GM12865 (cell line): ENCODE measurements around the gene ADRB2.
"Not testable (repeated sequence)": the region's sequence is repeated elsewhere in the genome, so short reads cannot be mapped to it uniquely, and the experiment has no call there.

Source experiments
- DNase-seq: peaks from one replicate; pipeline ENCODE4 v3.0.0; 2010; ENCODE audit warnings: low read depth
- H3K4me3 ChIP-seq: 2 replicates; pipeline ENCODE4 v1.5.1; 2011; ENCODE audit warnings: mild to moderate bottlenecking, low read depth, low read length, control low read depth
- CTCF ChIP-seq: IDR thresholded peaks from 2 replicates; pipeline ENCODE4 v1.5.1; 2011; ENCODE audit warnings: low read length, control low read depth, low read depth, inconsistent platforms; ENCODE audit not compliant: insufficient read depth; ENCODE audit errors: missing control alignments

The ADRB2 gene

DNA sequence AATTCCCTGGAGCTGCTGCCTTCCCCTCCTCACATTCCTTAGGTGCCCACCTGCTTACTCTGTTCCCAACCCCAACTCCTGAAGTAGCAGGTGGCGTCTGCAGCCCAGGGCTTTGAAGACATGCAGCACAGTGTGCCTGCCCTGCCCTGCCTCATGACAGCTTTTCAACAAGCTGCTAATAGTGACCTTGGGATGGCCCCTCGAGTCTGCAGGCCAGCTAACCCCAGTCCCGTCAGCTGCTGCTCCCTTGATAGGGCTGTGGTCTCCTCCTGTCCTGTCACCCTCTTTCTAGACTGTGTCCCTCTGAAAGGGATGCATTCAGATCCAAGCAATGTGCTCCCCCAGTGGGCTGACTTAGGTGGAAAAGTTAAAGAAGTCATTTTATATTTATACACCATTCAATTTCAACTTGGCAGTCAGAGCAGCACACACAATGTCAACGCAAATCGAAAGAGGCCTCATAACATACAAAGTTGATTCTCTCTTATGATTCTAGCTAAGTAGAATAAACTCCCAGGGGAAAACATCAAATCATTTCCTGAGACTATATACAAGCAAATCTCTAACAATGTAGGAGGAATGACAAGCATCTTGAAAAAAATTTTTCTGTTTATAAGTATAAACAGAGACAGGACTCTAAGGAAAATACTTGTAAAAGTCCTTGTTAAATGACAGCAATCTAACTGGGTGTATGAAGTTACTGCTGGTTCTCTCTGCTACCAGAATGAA lies 37.9 kb downstream of the ADRB2 start:
- no peak for DNase-seq
- TF ChIP-seq CTCF, result no peak
- no peak overlapping the region for H3K4me3 ChIP-seq

DNA sequence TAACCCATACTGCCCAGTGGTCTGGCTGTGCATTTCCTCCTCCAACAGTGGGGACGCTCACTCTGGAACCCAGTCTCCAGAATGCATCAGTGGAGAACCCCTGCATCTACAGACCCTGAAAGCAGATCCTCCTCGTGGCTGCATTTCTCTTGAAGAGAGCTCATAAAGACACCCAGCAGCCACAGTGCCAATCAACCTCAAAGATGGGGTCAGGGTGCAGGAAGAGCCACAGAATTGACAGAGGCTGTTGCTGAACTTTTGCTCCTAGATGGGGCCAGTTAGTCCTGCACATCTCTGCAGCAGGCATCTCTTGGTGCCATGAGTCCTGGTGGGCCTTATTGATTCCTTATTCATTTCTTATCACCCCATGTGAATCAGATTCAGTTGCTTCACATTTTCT lies 39.6 kb downstream of the ADRB2 start:
- no peak overlapping the region for H3K4me3 ChIP-seq
- TF ChIP-seq CTCF, result no peak
- DNase-seq, result no peak

DNA sequence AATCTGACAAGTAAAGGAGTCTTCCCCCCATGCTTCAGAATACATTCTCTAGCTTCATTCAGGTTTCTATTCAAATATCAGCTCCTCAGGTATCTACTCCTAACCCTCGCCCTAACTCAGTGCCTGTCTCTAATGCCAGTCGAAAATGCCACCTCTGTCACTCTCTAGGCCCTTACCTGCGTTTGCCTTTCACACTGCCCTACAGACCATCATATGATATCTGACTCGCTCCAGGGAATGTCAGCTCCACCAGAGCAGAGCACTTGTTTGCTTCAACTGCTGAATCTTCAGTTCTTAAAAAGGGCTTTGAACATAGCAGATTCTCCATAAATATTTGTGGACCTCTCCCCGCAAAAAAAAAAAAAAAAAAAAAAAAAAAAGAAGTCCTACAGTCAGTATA lies 46.7 kb downstream of the ADRB2 start:
- DNase-seq, result no peak
- no peak for TF ChIP-seq CTCF
- H3K4me3 ChIP-seq, result no peak overlapping the region

DNA sequence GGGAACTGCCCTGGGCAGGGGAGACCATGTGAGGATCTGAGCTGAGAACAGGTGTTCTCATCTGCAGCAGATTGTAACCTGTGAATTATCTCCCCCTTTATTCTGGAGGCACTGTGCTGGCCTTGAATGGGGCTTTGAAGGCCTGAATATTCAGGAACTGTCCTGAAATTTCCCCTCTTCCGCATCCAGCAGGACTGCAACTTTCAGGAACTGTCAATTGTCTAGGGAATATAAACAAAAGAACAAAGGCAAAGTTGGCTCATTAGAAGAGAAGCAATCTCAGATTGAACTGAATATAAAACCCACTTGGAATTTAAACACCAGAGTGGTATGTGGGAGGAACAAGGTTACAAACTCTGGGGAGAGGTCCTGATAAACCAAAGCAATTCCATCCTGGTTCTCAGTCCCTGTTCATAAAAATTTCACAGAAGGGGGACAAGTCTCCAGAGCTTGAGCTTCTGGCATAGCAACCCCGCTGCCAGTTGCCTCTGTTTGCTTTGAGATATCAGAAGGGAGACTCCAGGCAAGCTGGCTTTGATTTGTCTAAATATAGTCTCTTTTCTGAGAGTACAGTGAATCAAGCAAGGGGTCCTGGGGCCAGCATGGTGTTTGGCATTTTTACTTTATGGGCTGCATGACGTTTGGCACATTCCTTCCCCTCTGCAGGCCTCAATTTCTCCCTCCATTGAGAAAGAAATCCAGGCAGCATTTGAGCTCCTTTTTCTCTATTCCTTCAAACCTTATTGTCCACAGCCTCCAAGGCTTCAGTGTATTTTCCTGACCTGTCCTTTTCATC lies 47.5 kb downstream of the ADRB2 start:
- H3K4me3 ChIP-seq, result no peak overlapping the region
- no peak for DNase-seq
- no peak for TF ChIP-seq CTCF

GRCh38 chr5:148875205-148875875 lies 48.9 kb downstream of the ADRB2 start:
- no peak overlapping the region for H3K4me3 ChIP-seq
- no peak for DNase-seq
- TF ChIP-seq CTCF, result no peak

GRCh38 chr5:148877436-148877835 lies 51.0 kb downstream of the ADRB2 start:
- not testable (repeated sequence) for H3K4me3 ChIP-seq, DNase-seq
